ENCODE results near the gene TJP1.
"Not testable (repeated sequence)": the region's sequence is repeated elsewhere in the genome, so short reads cannot be mapped to it uniquely, and the experiment has no call there.

Gene TJP1

DNA sequence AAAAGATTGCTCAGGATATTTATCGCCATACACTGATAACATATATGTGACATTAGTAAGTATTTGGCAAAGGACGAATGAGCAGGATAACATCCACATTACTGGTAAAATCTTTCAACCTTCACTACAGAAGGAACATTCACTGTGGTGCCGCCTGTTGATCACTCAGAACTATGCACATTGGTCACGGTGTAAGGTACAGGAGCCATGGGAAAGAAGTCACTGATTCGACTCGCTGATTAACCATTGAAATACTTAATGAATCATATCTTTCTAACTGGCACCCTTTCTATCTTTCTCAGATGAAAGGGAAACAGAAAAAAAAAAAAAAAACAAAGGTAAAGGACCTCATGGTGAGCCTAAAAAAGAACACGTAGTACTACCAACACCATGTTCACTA is 68.8 kb downstream of the TJP1 start:
- no peak for DNase-seq (ENCODE audit: low spot score)

DNA sequence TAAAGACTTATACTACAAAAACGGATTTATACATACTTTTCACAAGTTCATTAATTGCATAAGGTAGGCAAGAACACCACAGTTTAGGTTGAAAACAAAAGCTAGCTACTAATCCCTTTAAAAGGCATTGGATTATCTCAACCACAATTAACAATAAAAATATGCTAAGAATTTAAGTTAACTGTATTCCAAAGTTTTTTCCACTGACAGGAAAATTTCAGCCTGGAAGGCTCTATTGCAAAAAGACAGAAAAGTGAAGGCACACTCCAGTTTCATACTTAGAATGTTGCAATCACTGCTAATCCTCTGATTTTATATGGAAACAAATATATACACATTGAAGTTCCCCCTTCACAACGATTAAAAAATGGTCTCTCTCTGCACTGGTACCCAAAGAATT is 71.5 kb downstream of the TJP1 start:
- no peak for DNase-seq (ENCODE audit: low spot score)

DNA sequence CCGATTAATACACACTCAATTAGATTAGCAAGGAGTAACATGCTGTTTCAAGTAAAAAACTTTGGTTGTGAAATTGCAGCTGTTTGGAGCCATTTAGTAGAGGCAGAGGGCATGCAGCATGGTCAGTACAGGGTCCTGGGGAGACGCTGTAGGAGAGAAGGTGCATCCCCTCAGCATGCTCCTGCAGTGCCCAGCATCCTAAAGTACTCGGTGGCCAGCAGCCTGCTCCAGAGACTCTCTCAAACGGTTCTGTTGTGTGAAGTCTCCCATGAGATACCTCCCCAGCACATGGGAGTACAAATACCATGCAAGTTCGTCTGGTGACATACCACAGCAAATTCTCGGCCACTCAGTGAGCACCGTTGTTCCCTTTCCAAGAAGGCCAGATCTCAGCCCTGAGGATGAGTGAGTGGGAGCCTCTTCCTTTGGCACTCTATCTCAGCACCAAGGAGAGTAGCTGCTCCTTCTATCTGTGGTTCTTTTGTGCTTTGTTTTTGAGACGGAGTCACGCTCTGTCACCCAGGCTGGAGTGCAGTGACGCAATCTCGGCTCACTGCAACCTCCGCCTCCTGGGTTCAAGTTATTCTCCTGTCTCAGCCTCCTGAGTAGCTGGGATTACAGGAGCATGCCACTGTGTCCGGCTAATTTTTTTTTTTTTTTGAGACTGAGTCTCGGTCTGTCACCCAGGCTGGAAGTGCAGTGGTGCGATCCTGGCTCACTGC is 72.7 kb downstream of the TJP1 start:
- DNase-seq (ENCODE audit: low spot score), result no peak

DNA sequence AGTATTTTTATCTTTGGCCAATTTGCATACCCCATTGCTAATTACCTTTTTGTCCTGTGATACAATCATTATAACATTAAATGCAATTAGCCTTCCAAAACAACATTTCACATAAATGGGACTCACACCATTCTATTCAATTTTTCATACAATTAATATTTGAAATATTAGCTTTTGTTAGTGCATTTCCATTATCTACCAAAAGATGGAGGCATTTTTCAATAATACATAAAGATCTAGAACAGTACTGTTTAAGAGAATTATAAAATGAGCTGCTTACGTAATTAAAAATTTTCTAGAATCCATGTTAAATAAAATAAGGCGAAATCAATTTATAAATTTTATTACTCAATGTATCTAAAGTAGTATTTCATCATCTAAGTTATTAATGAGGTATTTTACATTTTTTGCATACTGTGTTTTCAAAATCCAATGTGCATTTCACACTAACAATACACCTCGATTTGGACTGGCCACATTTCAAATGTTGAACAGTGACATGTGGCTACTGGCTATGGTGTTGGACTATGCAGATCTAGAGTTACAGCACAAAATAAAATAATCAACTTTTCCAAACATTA is 74.3 kb downstream of the TJP1 start:
- DNase-seq (ENCODE audit: low spot score), result no peak

- no peak for DNase-seq (ENCODE audit: low spot score)
These were observed 78.8 kb downstream of the TJP1 start for GRCh38 chr15:29743475-29743874.

DNA sequence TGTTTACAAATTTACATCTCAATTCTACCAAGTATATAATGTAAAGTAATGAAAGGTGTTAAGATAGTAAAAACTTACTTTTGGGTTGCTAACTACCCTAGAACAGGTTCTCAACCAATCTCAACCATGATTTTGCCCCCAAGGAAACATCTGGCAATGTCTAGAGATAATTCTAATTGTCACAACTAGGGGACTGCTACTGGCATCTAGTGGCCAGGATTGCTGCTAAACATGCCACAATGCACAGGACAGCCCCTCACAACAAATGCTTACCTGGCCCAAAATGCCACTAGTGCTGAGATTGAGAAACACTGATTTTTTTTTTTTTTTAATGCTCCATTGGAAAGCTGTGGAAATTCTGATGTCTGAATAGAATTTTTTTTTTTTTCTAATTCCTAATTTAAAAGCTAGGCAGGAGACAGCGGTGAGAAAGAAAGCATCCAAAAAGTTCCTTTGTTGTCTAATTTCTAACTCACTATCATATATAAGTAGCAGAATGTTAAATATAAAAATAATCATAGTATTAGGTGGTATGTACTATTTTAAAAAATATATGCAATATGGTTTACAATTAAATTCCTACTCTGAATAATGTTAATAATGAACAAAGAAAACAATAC is 81.5 kb downstream of the TJP1 start:
- DNase-seq (ENCODE audit: low spot score), result no peak

GRCh38 chr15:29736744-29737020 is 85.6 kb downstream of the TJP1 start:
- DNase-seq (ENCODE audit: low spot score), result peak; percentile 40

DNA sequence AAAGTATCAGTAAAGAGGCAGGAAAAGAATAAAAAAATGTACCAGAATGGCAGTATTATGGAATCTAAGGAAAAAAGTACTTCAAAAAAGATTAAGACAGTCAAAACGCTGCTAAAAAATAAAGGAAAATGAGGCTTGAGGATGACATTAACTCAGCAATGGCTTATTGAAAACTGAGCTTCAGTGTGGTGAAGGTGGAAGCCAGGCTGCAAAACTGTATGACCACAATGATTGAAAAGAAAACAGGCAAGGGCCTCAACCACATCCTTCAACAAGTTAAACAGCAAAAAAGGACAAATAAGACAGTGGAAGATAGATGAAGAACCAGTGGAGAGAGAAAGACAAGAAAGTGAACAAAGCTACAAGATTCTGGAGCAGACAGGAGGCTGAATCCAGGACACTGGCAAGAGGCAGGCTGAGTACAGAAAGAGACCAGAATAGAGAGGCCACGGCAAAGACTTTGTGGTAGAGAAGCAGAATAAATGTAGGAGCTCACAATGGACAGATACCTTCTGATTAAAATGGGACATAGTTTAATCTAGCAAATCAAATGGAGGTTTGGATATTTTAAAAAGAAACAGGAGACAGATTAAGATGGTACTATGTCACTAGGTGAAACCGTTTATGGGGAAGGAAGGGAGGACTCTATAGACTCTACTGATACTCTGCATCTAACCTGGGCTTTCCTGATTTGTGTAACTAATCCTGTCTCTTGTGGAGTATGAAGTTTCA is 86.1 kb downstream of the TJP1 start:
- DNase-seq (ENCODE audit: low spot score), result no peak

- no peak for DNase-seq (ENCODE audit: low spot score)
These were observed 87.2 kb downstream of the TJP1 start for GRCh38 chr15:29734917-29735572.

- peak; percentile 46 for DNase-seq (ENCODE audit: low spot score)
These were observed 90.4 kb downstream of the TJP1 start for GRCh38 chr15:29731865-29732264.

GRCh38 chr15:29730471-29730870 is 91.8 kb downstream of the TJP1 start:
- DNase-seq (ENCODE audit: low spot score), result not testable (repeated sequence)

DNA sequence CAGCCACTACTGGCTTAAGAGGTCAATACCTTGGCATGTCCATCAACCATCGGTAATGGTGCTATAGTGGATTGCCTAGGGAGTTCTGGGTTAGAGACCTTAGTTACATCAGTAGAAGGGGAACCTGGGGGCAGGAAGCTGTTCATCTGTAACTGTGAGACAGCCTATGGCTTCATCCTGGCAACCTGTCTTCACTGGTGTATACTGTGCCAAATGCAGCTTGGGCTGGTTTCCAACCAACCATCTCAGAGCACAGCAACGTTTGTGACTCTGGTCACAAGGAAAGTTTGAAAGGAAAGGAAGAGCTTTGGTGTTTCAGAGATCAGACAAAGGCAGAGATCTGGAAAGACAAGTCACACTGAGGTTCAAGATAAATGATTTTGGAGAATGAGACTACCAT is 93.8 kb downstream of the TJP1 start:
- no peak for DNase-seq (ENCODE audit: low spot score)

DNA sequence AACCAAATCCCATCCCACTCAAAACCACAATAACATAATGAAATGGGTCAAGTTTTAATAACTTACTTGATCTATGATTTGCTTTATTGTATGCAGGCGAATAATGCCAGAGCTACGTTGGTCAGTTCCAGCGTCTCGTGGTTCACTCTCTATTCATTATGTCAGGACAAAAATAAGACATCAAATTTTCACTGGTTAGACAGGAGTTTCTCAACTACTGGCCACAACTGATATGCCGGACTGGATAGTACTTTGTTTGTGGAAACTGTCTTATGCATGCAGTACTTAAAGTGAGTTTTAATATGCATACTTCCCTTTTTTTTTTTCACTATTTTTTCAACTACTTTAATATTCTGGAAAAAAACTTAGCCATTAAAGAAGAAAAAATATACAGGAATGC is 94.4 kb downstream of the TJP1 start:
- no peak for DNase-seq (ENCODE audit: low spot score)

GRCh38 chr15:29726553-29726952 is 95.7 kb downstream of the TJP1 start:
- no peak for DNase-seq (ENCODE audit: low spot score)

DNA sequence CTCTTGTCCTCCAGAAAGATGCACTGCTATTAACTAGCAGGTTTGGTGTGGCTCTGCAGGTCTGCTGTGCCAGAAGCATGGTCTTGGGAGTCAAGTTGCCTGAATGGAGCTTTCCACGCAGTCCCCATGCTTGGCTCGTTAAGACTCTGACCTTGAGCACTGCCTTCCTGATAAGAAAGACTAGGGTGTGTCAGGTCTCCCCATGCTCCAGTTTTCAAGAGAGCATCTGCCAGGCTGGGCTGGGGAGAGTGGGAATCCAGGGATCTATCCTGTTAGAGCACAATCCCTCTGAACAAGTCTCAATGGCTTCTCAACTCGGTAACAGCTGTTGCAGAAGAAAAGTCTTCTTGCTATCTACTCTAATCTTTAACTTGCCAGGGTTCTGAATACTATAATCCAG is 98.2 kb downstream of the TJP1 start:
- no peak for DNase-seq (ENCODE audit: low spot score)

- no peak for DNase-seq (ENCODE audit: low spot score)
These were observed 108.5 kb downstream of the TJP1 start for GRCh38 chr15:29713784-29714183.

GRCh38 chr15:29712149-29712885 is 110.0 kb downstream of the TJP1 start:
- DNase-seq (ENCODE audit: low spot score), result no peak

- no peak for DNase-seq (ENCODE audit: low spot score)
These were observed 110.7 kb downstream of the TJP1 start for GRCh38 chr15:29711531-29711930.

DNA sequence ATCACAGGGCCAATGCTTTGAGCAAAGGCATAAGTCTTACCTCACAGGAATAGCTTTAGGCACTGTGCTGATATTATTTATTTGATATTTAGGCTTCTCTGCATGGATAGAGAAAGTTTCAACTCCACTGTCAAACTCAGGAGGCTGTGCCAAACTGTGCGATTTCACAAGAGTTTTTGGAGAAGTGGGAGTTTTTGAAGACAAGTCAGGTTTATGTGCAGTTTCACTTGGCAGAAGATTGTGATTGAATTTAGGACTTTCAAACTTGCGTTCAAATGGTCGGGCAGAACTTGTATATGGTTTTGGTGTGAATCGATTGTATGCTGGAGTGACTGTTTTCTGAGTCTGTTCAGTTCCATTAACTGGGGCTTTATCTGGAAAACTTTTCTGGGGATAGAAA is 113.7 kb downstream of the TJP1 start:
- DNase-seq (ENCODE audit: low spot score), result no peak

GRCh38 chr15:29704950-29705597 is 117.2 kb downstream of the TJP1 start:
- no peak for DNase-seq (ENCODE audit: low spot score)

GRCh38 chr15:29701151-29701550 is 121.1 kb downstream of the TJP1 start:
- DNase-seq (ENCODE audit: low spot score), result no peak
